Measurements from ENCODE around the gene OR6K6.
A peak's percentile ranks its signal among the peaks of the same experiment; 100 is the strongest.

OR6K6 gene, protein sequence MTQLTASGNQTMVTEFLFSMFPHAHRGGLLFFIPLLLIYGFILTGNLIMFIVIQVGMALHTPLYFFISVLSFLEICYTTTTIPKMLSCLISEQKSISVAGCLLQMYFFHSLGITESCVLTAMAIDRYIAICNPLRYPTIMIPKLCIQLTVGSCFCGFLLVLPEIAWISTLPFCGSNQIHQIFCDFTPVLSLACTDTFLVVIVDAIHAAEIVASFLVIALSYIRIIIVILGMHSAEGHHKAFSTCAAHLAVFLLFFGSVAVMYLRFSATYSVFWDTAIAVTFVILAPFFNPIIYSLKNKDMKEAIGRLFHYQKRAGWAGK

DNA sequence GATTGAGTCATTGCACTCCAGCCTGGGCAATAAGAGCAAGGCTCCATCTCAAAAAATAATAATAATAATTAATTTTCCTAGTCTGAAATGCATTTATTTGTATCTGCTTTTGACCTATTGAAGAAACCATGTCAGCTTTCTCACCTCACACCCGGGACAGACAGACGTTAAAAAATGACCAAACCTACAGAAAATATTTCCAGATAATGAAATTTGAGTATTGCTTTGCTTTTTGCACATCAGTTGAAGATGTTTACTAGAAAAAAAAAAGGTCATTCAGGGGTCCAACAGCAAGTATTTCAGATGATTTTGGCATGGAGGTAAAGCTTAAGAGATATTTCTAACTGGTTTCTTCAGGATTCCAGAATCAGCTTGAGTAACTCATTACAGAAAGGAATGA, at the start of gene OR6K6:
TSS of gene OR6K6 (plus strand) at position 301 of the 400 bp plus-strand sequence. CDS start 168 bp downstream, outside the sequence.
- DNase-seq = no peak

DNA sequence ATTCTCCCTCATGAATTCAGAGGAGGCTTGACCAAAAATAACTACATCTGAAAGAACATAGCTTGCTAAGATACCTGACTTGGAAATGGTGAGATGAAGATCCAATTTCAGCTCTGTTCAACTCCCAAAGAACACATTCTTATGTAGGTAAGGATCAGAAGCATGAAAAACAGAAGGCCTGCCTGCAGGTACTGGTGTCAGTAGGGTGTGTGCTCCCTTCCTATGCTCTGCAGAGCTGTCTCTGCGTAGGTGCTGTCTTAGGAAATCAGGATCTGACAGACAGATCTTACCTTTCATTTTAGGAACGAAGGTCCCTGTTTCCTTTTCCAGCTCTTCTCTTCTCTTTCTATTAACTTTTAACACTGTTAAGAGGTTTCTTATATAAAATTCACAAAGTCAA, 48.4 kb upstream of the OR6K6 start:
- DNase-seq = no peak

DNA sequence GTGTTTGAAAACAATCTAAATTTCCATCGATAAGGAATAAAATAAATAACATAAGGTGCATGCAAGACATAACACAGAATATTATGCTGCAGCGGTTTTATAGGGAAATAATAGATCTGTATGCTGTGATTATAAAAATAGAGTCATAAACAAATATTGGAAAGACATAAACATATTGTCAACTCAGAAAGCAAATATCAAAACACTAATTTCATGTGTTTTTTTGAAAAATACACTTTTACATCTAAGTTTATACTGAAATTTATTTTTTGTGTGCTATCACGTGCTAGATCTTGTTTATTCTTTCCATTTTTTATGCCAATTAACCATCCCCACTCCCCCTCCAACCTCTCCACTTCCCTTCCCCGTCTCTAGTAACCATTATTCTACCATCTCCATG, 43.4 kb upstream of the OR6K6 start:
- DNase-seq = no peak

DNA sequence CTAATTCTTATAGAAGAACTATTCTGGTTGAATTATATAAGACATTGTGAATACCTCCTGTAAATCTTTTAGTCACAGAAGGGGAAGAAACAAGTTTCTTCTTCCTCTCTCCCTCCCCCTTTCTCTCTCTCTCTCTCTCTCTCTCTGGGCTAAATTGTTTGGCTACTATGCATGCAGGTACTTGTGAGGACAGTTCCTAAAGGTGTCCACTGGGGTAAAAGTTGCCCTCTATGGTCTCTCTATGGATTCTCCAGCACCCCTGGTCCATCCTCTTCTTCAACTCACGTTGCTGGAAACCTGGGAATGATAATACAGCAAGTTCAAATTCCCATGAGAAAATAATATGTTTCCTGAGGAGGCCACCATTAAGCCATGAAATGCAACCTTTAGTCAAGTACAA, 39.8 kb upstream of the OR6K6 start:
- no peak for DNase-seq

DNA sequence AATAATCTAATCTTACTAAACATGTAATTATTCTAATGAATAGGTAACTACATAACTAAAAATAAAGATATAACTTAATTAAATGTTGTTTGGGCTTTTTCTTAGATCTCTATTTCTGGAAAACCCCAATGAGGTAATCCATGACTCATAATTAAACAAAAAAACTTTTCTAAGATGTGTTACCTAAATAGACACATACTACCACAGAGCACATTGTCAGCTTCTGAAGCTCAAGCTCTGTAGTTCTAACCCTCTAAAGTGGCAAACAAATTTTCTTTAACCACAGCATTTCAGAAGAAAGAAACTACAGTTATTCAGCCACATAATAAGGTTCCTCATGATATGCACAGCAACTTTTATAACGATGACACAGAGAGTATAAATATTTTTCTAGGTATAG, 38.2 kb upstream of the OR6K6 start:
- no peak for DNase-seq

DNA sequence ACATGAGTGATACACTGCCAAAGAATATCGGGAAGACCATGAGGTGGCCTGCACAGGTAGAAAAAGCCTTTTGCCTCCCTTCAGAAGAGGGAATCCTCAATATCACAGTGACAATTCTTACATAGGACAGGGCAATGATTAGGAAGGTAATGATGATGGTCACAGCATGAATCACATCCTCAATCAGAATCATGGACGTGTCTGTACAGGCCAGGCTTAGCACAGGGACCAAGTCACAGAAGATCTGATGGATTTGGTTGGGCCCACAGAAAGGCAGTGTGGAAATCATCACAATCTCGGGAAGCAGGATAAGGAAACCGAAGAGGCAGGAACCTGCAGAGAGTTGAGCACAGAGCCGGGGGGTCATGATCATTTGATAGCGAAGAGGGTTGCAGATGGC, 37.2 kb upstream of the OR6K6 start:
- no peak for DNase-seq

DNA sequence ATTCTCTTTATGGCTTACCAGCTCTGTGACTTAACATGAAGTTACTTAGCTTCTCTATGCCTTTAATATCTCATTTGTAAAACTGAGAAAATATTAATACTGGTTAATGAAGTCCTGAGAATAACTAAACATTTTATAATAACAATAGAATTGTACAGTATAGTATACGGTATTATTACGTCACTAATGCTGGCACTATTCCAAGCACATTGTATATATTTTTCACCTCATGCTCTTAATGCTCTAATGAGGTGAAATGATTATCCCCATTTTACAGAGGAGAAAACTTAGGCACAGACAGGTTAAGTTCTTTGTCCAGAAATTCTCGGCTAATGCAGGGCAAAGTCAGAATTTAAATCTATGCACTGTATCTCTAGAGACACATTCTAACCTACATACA, 34.9 kb upstream of the OR6K6 start:
- no peak for DNase-seq

DNA sequence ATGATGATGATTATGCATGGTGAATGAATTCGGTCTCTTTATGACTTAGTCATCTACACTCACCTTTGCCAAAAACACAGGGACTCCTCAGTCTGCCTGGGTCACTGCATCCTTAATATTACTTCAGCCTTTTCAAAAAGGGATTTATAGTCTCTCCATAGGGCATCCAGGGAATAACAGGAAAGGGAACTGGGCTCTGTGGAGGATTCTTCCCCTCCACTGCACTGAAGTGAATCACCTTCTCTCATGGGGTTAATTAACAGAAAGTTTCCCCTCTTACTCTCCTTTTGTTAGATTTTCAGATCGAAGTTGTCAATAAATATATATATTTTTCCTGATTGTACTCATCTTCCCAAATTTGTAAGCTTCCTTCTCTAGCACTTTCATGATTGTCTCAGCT, 33.9 kb upstream of the OR6K6 start, which contains the start of gene OR6K3:
TSS of gene OR6K3 (minus strand) at position 101 of the 400 bp plus-strand sequence. CDS start 2,605 bp downstream, outside the sequence.
- DNase-seq = no peak

DNA sequence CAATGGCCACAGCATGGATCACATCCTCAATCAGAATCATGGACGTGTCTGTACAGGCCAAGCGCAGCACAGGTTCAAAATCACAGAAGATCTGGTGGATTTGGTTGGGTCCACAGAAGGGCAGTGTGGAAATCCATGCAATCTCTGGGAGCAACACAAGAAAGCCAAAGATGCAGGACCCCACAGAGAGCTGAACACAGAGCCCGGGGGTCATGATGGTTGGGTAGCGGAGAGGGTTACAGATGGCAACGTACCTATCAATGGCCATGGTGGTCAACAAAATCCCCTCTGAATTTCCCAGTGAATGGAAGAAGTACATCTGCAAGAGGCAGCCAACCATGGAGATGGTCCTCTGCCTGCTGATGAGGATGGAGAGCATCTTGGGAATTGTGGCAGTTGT, 30.1 kb upstream of the OR6K6 start:
- no peak for DNase-seq

DNA sequence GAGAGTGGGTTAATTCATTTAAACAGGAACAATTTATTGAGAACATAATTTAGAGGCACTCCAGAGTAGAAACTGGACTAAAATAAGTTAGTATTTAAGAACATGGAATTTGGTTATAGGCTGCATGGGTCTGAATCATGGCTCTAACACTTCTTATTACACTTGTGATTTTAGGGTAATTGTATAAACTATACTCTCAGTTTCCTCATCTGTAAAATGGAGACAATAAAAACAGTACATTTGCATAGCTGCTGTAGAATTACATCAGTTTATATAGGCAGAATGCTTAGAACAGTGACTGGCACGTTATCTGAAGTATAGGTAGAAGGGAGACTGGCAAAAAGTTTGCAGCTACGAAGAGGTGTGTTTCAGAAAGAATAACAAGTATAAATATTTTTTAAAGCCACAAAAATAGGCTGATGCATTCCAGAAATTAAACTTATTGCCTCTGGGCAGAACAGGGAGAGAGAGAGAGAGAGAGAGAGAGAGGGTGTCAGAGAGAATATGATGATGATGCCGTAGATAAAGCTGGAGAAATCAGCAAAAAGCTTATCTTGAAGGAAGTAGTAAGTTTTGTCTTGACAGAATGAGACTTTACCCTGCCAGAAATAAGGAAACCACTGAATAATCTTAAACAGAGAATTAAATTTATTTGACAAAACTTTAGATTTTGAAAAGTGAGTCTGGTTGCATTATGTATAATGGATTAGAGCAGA, 25.9 kb upstream of the OR6K6 start:
- DNase-seq = no peak

DNA sequence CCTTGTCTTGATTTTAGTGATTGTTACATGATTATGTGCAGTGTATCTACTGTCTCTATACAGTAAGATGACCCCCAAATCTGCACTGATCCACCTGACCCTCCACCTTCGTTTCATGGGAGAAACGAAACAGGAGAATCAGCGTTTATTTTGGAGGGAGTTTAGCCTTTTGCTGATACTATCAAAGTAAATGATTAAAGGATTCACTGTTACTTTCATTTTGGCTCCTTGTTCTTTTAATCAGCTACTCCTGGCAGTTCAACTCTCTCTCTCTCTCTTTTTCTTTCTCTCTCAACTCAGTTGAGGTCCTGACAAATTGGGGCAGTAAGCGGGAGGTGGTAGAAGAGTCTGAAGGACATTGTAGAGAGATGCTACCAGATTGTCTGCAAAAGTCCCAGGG, 24.1 kb upstream of the OR6K6 start:
- no peak for DNase-seq

DNA sequence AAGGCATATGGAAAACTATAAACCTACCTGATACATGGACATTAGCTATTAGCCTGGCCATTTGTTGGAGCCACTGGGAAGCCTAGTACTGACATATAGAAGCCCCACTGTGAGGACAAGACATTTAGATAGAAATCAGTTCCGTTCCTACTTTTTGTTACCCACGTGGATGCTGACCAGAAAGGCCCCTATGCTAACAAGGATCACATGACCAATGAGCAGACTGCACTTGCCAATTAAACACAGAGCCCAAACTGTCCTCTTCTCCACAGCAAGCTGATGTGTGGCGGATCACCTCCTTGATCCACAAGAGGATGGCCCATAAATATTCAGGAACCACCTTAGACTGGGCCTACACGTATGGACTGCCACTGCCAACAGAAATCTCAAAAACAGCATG, 22.8 kb upstream of the OR6K6 start:
- no peak for DNase-seq

DNA sequence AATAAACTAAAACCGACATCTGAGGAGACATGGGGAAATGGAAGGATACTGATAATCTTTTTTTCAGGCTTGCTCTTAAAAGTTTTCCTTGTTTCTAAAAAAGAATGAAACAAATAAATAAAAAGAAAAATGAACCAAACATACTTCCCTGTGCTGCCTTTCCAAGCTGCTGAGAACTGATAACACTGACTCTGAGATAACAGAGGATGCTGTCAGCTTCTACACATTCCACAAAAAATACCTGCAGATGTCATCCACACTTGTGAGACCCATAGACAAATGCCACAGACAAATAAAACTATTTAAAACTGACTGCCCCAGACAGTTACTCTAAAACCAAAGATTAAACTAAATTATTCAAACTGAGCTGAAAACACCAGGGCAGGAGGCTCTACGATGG, 22.0 kb upstream of the OR6K6 start:
- DNase-seq = peak; percentile 60

DNA sequence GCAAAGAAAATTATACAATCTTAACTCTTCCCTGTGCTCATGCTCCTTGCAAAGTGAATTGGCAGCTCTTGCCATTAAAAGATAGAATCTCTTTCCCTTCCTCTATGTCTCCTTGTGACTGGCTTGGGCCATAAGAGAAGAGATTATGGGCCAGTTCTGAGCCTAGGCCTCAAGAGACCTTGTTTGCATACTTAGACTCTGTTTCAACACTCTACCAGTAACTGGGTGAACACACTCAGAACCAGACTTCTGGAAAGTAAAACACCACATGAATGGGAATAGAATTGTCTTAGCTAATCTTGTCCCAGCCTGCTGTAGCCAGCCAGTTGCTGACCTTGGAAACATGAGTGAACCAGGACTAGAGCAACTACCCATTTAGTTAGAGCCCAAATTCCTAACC, 18.7 kb upstream of the OR6K6 start:
- no peak for DNase-seq

DNA sequence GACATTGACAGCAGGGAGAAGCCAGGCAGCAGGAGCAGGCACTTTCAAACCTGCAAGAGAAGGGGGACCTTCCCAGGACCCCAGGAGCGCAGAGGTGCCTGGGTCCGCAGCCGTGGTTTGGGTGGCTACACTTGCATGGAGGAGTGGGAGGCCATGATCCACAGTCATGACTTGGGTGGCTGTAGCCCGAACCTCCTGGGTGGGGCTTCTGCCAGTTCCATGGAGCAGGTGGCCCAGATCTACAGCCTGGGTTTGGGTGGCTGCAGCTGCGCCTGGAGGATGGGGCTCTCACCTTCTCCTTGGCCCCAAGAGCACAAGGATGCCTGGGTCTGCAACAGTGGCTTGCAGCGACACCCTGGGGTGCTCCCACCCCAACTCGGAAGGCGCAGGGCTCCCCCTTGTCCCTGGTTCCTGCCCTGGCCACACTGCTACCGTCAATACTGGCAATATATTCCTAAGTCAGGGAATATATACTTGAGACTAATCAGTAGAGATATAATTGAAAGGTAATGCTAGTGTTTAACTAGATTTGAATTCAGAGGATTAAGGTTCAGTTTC, 2.3 kb upstream of the OR6K6 start:
- DNase-seq = no peak

DNA sequence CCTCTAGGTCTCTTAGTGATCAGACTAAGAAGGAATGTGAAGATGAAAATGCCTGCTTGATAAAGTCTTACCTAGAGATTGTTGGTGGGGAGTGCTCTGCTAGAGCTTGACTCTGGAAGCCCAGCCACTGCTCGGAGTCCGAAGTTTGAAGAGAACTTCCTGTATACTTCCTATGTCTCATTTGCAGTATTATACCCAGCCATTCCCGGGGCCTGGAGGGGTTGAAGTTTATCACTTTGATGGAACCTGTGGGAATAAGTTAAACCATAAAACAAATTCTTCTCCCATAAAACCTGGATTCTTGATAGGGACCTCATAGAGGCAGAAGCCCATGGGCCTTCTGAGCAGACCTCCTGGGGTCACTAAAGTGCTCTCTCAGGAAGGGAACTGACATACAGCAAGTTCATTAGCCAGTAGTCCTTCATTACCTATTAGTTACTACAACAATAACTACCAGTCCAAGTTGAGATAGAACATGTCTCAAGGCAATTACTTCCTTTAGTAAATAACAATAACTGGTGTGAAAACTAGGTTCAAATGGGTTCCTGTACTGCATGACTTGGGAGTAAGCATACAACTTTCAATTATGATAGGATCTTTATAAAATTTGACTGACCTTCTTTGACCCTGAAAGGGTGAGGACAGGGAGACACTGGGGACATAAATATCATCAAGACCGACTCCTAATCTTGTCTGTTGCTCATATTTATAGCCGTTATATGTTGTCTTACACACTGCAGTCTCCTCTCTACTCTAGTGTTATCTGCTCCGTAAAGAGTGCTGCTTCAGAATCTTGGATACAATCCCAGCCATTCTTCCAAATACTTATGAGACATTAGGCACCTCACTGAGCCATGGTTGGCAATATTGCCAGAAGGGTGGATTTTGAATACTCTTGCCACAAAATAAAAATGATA, 17.7 kb downstream of the OR6K6 start, which contains the start of gene OR6N1:
TSS of gene OR6N1 (minus strand) at position 246 of the 917 bp plus-strand sequence. CDS start 5,513 bp downstream, outside the sequence.
- peak; percentile 50 for DNase-seq

DNA sequence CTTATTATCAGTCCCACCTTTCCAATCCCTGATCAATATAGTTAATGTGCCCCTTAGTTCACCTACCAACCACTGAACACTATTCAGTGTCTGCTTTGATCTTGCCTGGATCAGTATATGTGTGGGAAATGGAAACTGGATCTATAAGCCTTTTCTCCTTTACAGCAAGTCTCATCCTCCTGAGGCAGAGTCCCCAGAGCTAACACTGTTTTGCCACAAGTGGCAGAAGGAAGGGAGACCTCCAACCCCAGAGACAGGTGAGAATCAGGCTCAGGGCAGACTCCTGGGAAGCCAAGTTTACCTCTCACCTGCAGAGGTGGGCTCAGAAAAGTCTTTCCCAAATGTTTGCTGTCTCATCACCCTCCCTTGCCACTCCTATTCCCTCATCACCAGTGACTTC, 26.6 kb downstream of the OR6K6 start, which contains the start of gene OR6N2:
TSS of gene OR6N2 (minus strand) at position 101 of the 400 bp plus-strand sequence. CDS start 3,569 bp downstream, outside the sequence.
- DNase-seq = no peak

DNA sequence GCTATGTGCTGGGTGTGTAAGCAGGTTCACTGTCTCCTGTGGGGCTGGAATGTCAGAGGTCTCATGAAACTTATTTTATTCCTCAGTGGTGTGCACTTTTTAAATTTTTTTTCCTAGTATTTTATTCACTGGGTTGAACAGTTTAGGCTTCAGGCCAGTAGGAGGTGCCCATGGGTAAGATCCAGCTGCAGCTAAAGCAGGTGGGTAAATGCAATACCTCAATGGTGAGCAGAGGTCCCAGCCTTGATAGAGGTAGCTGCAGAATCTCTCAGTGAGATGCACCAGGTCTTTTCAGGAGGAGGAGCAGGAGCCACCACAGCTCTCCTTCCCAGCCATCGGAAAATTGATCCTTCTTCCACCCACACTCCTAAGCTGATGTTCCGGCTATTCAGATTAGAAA, 39.1 kb downstream of the OR6K6 start:
- DNase-seq = peak; percentile 43

DNA sequence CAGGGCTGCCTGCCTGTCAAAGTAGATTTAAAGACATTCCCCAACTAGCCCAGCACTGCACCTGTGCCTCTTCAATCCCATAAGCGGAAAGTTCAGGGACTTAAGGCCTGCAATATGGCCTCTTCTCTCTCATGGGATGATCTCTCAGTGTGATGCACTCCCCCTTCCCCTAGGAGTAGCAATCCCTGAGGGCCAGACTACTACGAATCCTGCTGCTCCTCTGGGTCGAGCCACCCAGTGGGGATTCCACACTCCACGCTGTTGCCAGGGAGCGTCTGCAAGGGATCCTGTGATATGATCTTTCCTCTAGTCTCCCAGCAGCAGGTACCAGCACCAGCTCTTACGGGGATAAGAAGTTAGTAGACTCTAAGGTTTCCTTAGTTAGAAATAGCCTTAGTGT, 39.7 kb downstream of the OR6K6 start:
- no peak for DNase-seq

DNA sequence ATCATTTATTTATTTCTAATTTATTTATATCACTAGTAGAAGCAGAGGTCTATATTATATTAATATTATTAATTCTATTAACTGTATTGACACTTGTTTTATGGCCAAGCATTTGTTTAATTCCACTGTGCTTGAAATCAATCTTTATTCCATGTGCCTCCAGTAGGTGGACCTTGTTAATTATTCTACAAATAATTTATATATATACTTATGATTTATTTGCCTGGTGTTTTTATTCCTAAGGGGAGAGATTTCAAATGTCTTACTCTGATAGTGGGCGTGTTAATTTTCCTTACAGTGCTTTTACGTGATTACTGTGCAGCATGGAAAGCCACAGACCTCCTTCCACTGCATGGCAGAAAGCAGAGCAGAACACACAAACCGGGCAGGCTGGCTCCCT, 44.0 kb downstream of the OR6K6 start:
- peak; percentile 31 for DNase-seq

DNA sequence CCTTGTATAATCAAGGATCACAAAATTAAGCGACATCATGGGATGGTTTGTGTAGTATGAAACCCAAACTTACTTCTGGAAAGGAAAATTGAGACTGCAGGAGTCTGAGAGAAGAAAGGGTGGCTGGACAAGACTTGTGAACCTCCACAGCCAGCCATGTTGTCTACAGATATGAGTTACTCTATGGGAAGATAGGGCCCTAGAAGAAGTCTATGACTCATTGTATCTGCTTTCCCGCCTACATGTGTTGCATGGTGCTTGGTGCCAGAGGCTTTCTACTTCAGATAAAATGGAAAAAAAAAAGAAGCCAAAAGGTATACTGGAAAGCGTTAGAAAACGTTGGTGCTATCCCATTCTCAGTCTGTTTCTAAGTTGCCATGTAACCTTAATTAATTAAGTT, 45.2 kb downstream of the OR6K6 start:
- DNase-seq = peak; percentile 67

DNA sequence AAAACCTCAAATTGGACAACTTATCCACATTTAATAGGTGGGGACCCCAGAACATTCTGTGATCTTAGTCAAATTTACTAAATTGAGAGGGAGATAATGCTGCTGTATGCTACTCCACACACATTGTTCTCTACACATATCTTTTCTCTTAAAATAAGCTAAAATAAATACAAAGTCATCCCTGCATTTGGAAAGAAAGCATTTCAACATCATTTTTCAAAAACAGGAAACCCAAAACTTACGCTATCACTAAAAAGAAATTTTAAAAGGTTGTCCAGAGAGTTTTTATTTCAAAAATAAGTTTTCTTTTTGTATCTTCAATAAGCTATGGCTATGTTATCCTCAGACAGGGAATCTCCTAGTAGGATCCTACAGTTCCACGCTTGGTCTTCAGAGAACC, 46.0 kb downstream of the OR6K6 start:
- DNase-seq = no peak

DNA sequence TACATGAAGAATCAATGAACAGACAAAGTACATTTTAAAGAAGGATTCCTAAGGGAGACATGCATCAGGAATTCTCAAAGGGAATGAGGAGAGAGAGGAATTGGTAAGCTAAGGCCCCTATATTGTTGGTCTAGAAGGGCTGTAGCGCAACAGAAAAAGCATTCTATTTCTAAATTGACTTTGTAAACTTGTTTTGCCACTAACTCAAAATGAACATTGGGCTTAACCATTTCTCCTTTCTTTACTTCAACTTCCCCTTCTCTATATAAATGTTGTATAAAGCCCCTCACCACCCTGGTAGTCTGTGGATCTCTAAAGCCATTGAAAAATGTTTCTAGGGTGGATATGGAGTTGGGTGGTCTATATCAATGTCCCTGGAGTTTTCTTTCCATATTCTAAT, 46.9 kb downstream of the OR6K6 start:
- no peak for DNase-seq

All from hematopoietic multipotent progenitor cell treated with erythropoietin and hydrocortisone succinate and interleukin-3 and kit ligand, for 8 days (in vitro differentiated cells).